ENCODE results near the gene LRSAM1.
A peak's percentile ranks its signal among the peaks of the same experiment; 100 is the strongest.

LRSAM1 gene

DNA sequence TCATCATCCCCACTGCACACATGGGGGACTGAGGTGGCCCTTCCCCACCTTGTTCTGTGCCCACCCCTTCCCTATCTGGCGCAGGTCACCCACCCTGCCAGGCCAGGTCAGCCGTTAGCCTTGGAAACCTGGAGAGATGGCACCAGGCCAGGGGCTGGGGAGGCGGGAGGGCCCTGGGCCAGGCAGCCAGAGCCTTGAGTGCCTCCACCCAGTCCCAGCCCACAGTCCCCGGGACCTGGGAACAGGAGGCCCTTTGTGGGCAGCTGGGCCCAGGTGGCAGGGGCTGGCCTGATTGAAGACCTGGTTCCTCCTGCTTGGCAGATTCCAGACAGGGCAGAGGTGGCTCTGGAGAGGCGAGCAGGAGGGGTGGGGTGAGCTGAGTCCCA, 70.6 kb downstream of the LRSAM1 start:
- Histone ChIP-seq H3K27me3 (ENCODE audit: control insufficient read depth in 5 of 5, insufficient read depth in 4 of 5, low read length in 5 of 5) (no peaks in the 10 kb centered on the region), H3K9ac (ENCODE audit: low read length in 5 of 5) (peak overlapping the region in 1 of 5 donors; percentile 58), H3K9me3 (ENCODE audit: control insufficient read depth in 5 of 5, low read length in 5 of 5) (peaks cover 3 to 18% (median 13%) of the 10 kb centered on the region in 5 donors), H3K4me1 (ENCODE audit: control insufficient read depth in 5 of 5, insufficient read depth in 5 of 5, low read length in 5 of 5) (peaks cover 3 to 47% (median 18%) of the 10 kb centered on the region in 5 donors), H3K4me3 (ENCODE audit: low read depth in 1 of 5, low read length in 5 of 5) (peak overlapping the region in 1 of 5 donors; percentile 13), H3K36me3 (ENCODE audit: control insufficient read depth in 5 of 5, insufficient read depth in 5 of 5, low read length in 5 of 5) (peaks cover 0 to 38% (median 32%) of the 10 kb centered on the region in 5 donors), H3K27ac (ENCODE audit: low read depth, low read length) (peak overlapping the region; percentile 72)

DNA sequence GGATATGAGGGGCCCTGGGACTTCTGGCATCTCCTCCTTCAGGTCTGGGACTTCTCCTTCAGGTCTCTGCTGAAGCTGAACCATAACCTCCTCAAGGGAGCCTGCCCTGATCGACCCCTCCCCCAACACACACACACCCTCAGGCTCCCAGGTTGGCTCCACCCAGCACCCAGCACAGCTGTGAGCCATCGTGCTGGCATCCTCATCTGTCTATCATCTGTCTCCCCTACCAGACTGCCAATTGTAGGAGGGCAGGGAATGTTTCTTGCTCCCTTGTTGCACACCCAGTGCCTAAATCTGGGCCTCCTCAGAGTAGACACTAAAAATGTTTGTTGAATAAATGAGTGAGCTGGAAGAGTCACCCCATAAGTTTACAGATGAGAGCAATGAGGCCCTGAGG, 71.4 kb downstream of the LRSAM1 start:
- peaks cover 3 to 18% (median 13%) of the 10 kb centered on the region in 5 donors for H3K9me3 ChIP-seq (ENCODE audit: control insufficient read depth in 5 of 5, low read length in 5 of 5)
- H3K27me3 ChIP-seq (ENCODE audit: control insufficient read depth in 5 of 5, insufficient read depth in 4 of 5, low read length in 5 of 5), result no peaks in the 10 kb centered on the region
- peaks cover 3 to 55% (median 18%) of the 10 kb centered on the region in 5 donors for H3K4me1 ChIP-seq (ENCODE audit: control insufficient read depth in 5 of 5, insufficient read depth in 5 of 5, low read length in 5 of 5)
- H3K4me3 ChIP-seq (ENCODE audit: low read depth in 1 of 5, low read length in 5 of 5), result no peak overlapping the region
- H3K9ac ChIP-seq (ENCODE audit: low read length in 5 of 5), result peak overlapping the region in 1 of 5 donors; percentile 58
- H3K36me3 ChIP-seq (ENCODE audit: control insufficient read depth in 5 of 5, insufficient read depth in 5 of 5, low read length in 5 of 5), result peaks cover 0 to 35% (median 26%) of the 10 kb centered on the region in 5 donors
- peak overlapping the region; percentile 72 for H3K27ac ChIP-seq (ENCODE audit: low read depth, low read length)

DNA sequence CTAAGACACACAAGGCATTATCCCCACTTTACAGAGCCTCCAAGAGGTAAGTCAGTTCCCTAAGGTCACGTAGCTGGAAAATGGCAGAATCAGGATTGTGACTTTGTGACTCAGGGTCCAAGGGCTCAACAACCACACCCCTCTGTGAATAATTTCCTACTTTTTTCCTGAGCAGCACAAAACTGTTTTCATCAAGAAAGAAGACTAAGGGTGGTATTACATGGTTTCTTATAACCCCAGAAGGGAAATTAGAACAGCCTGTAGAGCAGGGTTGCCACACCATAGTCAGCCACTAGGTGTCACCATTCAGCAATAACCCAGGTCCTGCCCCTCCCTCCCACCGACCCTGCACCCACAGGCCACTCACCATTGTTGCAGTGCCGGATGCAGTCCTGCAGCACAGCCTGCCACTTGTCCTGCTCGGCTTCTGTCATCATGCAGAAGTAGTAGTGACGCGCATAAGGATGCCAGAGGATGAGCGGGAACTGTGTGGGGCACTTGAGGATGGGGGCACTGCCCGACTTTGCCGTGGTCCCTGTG, 72.1 kb downstream of the LRSAM1 start:
- peaks cover 3 to 18% (median 13%) of the 10 kb centered on the region in 5 donors for H3K9me3 ChIP-seq (ENCODE audit: control insufficient read depth in 5 of 5, low read length in 5 of 5)
- no peaks in the 10 kb centered on the region for H3K27me3 ChIP-seq (ENCODE audit: control insufficient read depth in 5 of 5, insufficient read depth in 4 of 5, low read length in 5 of 5)
- H3K4me3 ChIP-seq (ENCODE audit: low read depth in 1 of 5, low read length in 5 of 5), result no peak overlapping the region
- H3K36me3 ChIP-seq (ENCODE audit: control insufficient read depth in 5 of 5, insufficient read depth in 5 of 5, low read length in 5 of 5), result peaks cover 0 to 32% (median 25%) of the 10 kb centered on the region in 5 donors
- H3K9ac ChIP-seq (ENCODE audit: low read length in 5 of 5), result no peak overlapping the region
- no peak overlapping the region for H3K27ac ChIP-seq (ENCODE audit: low read depth, low read length)
- H3K4me1 ChIP-seq (ENCODE audit: control insufficient read depth in 5 of 5, insufficient read depth in 5 of 5, low read length in 5 of 5), result peaks cover 3 to 58% (median 18%) of the 10 kb centered on the region in 5 donors

DNA sequence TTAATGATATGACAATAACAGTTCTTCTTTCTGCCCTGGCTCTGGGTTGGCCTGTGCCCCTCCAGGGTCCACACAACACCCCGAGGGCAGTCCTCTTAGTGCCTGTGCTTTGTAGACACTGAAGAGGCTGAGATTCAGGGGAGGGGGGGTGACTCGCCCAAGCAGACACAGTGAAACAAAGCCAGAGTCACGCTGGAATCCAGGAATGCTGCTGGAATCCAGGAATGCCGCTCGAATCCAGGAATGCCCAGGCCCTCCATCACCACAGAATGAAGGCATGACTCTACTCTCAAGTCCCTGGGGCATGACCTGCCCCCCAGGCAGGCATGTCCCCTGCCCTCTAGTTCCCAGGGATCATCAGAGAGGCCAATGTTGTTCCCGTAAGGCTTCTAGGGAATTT, 73.1 kb downstream of the LRSAM1 start:
- Histone ChIP-seq H3K9ac (ENCODE audit: low read length in 5 of 5) (no peak overlapping the region), H3K4me3 (ENCODE audit: low read depth in 1 of 5, low read length in 5 of 5) (no peak overlapping the region), H3K27me3 (ENCODE audit: control insufficient read depth in 5 of 5, insufficient read depth in 4 of 5, low read length in 5 of 5) (no peaks in the 10 kb centered on the region), H3K27ac (ENCODE audit: low read depth, low read length) (no peak overlapping the region), H3K4me1 (ENCODE audit: control insufficient read depth in 5 of 5, insufficient read depth in 5 of 5, low read length in 5 of 5) (peaks cover 3 to 59% (median 18%) of the 10 kb centered on the region in 5 donors), H3K9me3 (ENCODE audit: control insufficient read depth in 5 of 5, low read length in 5 of 5) (peaks cover 3 to 18% (median 13%) of the 10 kb centered on the region in 5 donors), H3K36me3 (ENCODE audit: control insufficient read depth in 5 of 5, insufficient read depth in 5 of 5, low read length in 5 of 5) (peaks cover 0 to 32% (median 25%) of the 10 kb centered on the region in 5 donors)

DNA sequence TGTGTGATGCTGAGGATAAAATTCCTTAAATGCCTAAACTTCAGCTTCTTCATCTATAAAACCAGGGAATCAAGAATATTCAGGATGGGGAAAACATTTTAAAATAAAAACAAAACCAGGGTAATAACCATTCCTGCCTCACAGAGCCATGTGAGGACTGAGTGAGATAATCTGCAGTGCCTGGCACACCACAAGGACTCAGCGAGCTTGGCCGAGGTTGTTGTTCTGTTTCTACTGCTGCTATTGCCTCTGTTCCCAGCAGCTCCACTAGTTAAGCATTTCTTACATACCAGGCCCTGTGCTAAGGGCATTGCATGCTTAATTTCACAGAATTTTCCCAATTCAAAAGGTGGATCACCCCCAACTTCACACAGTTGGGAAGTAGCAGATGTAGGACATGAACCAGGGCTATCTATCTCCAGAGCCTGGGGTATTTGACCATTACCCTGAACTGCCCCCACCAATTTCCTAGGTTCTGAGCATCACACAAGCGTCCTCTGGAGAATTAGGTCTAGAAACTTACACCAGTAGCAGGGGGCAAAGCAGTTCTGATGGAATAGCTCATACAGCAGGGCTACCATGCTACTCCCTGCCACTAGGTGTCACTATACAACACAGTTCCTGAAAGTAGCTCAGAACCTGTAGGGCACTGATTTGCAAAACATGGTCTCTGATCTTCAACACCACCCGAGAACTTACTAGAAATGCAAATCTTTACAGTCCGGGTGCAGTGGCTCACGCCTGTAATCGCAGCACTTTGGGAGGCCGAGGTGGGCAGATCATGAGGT, 74.3 kb downstream of the LRSAM1 start:
- Histone ChIP-seq H3K4me1 (ENCODE audit: control insufficient read depth in 5 of 5, insufficient read depth in 5 of 5, low read length in 5 of 5) (peaks cover 3 to 62% (median 18%) of the 10 kb centered on the region in 5 donors), H3K27me3 (ENCODE audit: control insufficient read depth in 5 of 5, insufficient read depth in 4 of 5, low read length in 5 of 5) (no peaks in the 10 kb centered on the region), H3K9ac (ENCODE audit: low read length in 5 of 5) (no peak overlapping the region), H3K36me3 (ENCODE audit: control insufficient read depth in 5 of 5, insufficient read depth in 5 of 5, low read length in 5 of 5) (peaks cover 0 to 34% (median 25%) of the 10 kb centered on the region in 5 donors), H3K27ac (ENCODE audit: low read depth, low read length) (no peak overlapping the region), H3K4me3 (ENCODE audit: low read depth in 1 of 5, low read length in 5 of 5) (no peak overlapping the region), H3K9me3 (ENCODE audit: control insufficient read depth in 5 of 5, low read length in 5 of 5) (peaks cover 3 to 18% (median 13%) of the 10 kb centered on the region in 5 donors)

DNA sequence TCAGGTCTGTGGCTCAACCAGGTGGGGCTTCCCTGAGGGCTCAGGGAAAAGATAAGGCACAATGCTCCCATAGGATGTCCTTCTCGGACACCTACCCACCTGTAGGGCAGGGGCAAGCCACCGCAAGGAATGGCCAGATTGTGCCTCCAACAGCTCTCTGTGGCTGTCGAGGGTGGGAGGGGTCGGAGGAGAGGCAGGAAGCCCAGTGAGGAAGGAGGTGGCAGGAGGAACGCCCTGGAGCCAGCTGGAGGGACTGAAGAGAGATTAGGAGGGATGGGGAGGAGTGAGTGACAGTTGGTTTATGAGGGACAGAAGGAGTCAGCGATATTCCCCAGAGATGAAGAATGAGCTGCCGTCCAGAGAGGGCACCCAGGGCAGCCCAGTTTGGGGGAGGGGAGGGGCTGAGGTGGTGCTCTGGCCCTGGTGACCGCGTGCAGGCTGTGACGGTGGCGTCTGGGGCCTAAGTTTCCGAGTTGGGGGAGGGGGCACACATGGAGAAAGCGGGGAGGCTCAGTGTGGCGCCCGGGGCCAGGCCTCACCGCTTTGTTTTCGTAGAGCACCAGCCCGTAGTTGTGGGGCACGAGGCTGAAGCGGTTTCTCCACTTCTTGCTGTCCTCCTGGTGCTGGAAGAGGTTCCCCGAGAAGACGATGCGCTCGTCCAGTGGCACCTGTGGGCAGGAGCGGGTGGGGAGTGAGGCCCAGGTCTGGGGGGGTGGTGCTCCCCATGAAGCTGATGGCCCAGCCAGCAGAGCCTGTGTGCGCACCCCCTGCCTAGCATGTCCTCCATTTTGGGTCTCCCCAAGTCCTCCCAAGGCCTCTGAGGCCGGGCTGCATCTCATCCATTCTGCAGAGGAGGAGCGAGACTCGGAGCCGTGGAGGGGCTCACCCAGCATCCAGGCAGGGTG, 75.6 kb downstream of the LRSAM1 start:
- Histone ChIP-seq H3K27me3 (ENCODE audit: control insufficient read depth in 5 of 5, insufficient read depth in 4 of 5, low read length in 5 of 5) (no peaks in the 10 kb centered on the region), H3K9ac (ENCODE audit: low read length in 5 of 5) (no peak overlapping the region), H3K27ac (ENCODE audit: low read depth, low read length) (peak overlapping the region; percentile 10), H3K9me3 (ENCODE audit: control insufficient read depth in 5 of 5, low read length in 5 of 5) (peaks cover 3 to 18% (median 13%) of the 10 kb centered on the region in 5 donors), H3K4me3 (ENCODE audit: low read depth in 1 of 5, low read length in 5 of 5) (no peak overlapping the region), H3K36me3 (ENCODE audit: control insufficient read depth in 5 of 5, insufficient read depth in 5 of 5, low read length in 5 of 5) (peaks cover 0 to 36% (median 25%) of the 10 kb centered on the region in 5 donors), H3K4me1 (ENCODE audit: control insufficient read depth in 5 of 5, insufficient read depth in 5 of 5, low read length in 5 of 5) (peaks cover under 1 to 53% (median 8%) of the 10 kb centered on the region in 5 donors)

DNA sequence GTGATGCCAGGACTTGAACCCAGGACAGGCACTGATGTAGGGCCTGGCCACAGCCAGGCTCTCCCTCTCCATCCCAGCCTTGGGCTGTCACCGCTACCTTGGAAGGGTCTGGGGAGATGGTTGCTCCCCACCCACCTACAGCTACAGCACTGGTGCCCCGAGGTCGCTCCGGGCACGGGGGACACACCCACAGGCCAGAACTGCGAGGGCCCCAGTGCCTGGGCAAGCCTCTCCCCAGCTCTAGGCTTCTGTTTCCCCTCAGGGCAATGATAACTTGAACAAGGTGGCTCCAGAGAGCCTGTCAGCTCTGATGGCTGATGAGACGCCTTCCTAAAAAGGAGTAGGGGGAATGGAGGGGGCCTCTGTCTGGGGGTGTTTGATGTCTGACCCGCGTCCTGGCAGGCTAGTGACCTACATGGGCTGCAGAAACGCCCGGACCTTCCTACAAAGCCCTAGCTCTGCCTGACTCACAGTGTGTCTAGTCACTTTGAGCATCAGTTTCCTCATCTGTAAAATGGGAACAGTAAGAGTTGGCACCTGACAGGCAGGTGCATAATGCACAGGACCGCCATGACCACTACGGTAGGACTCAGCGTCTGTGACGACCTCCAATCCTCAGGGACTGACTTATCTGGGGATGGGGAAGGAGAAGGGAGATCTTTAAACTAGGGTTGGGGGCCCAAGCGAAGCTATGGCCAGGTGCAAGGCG, 76.4 kb downstream of the LRSAM1 start:
- no peak overlapping the region for H3K4me3 ChIP-seq (ENCODE audit: low read depth in 1 of 5, low read length in 5 of 5)
- peaks cover 0 to 36% (median 25%) of the 10 kb centered on the region in 5 donors for H3K36me3 ChIP-seq (ENCODE audit: control insufficient read depth in 5 of 5, insufficient read depth in 5 of 5, low read length in 5 of 5)
- peak overlapping the region; percentile 10 for H3K27ac ChIP-seq (ENCODE audit: low read depth, low read length)

DNA sequence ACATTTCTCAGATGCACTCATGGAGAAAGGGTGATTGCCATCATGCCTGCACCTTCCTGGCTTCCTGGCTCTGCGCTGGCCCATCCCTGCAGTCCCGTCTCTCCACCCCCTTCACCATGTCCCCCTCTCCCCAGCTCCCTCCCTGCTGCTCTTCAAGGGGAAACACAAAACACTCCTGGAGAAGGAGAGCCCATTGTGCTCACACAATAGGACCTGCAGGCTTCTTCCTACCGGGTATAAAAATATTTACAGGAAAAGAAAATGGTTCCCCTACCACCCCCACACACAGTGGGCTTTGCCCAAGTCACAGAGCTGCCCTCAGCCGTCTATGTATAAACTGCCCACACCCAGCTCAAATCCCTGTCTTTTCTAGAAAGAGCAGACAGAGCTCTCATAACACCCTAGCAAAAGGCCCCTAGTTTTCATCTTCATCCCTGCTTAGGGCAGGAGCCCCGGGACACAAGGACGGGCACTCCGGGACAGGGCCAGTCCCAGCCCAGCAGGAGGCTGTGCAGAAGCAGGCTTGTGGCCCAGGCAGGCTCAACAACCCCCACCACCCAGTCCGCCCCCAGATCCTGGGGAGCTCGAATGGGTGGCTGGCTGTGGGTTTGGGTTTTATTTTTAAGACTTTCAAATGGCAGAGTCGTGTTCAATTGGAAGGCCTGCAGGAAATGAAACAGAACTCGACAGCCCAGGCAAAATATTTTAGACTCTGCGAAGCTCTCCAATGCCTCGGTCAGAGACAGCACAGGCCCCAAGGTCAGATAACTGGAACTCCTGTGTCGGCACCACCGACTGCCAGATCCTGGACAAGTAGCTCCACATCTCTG, 77.3 kb downstream of the LRSAM1 start:
- no peak overlapping the region for H3K4me3 ChIP-seq (ENCODE audit: low read depth in 1 of 5, low read length in 5 of 5)
- H3K4me1 ChIP-seq (ENCODE audit: control insufficient read depth in 5 of 5, insufficient read depth in 5 of 5, low read length in 5 of 5), result peaks cover 0 to 43% (median 0%) of the 10 kb centered on the region in 5 donors
- H3K36me3 ChIP-seq (ENCODE audit: control insufficient read depth in 5 of 5, insufficient read depth in 5 of 5, low read length in 5 of 5), result peaks cover 0 to 33% (median 21%) of the 10 kb centered on the region in 5 donors
- no peaks in the 10 kb centered on the region for H3K27me3 ChIP-seq (ENCODE audit: control insufficient read depth in 5 of 5, insufficient read depth in 4 of 5, low read length in 5 of 5)
- H3K27ac ChIP-seq (ENCODE audit: low read depth, low read length), result peak overlapping the region; percentile 70
- H3K9ac ChIP-seq (ENCODE audit: low read length in 5 of 5), result no peak overlapping the region
- peaks cover 3 to 13% (median 8%) of the 10 kb centered on the region in 5 donors for H3K9me3 ChIP-seq (ENCODE audit: control insufficient read depth in 5 of 5, low read length in 5 of 5)

More for the DNA sequence above, 76.4 kb downstream of the LRSAM1 start:
- peaks cover 0 to 45% (median 1%) of the 10 kb centered on the region in 5 donors for H3K4me1 ChIP-seq (ENCODE audit: control insufficient read depth in 5 of 5, insufficient read depth in 5 of 5, low read length in 5 of 5)
- H3K9me3 ChIP-seq (ENCODE audit: control insufficient read depth in 5 of 5, low read length in 5 of 5), result peaks cover 3 to 18% (median 13%) of the 10 kb centered on the region in 5 donors
- no peak overlapping the region for H3K9ac ChIP-seq (ENCODE audit: low read length in 5 of 5)
- H3K27me3 ChIP-seq (ENCODE audit: control insufficient read depth in 5 of 5, insufficient read depth in 4 of 5, low read length in 5 of 5), result no peaks in the 10 kb centered on the region

Data from subcutaneous abdominal adipose tissue (tissue), 5 donors.